Endometrial microvascular endothelial cells (primary cell): ENCODE measurements around the gene WDR3. TPM values are rescaled to one million over a fixed set of nuclear protein-coding genes. Genes with fewer than 3 reads are reported as not detected.

Source experiments
- in situ Hi-C: cut with HindIII; loops from 2 replicates; pipeline ENCODE4 v1.10.0; 2017; ENCODE audit warnings: low sequenced_read_pairs, low pct_unique_long_range_greater_than_20kb; ENCODE audit errors: inconsistent ontology term
- total RNA-seq: library from RNA; depleted of rRNA; stranded (reverse); fragments of >200 nt; gene quantifications from one replicate; pipeline ENCODE4 v1.2.3, GENCODE V29; 2015; ENCODE audit errors: inconsistent ontology term

Gene WDR3
- total RNA-seq, 1 donor from 2014 or later = 27.0 TPM

DNA sequence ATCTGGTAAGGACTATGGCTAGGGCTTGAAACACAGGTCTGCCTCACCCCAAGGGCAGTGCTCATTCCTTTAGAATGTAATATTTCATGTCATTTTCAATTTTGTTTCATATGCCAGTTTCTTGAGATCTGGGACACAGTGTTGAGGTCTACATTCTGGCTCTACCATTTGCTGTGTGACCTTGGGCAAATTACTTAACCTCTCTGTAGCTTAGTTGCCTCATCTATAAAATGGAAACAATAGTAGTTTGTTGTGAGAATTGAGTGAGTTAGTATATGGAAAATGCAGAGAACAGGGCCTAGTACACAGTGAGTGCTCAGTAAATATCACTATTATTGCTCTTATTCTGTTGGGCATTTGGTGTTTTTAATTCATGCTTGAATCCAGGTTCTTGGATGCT lies 84.4 kb downstream of the WDR3 start:
- in situ Hi-C loops = no loop called here

Other genes with a start within 250 kb of the WDR3 start
- 13.3 TPM for gene GDAP2, start 118 bp upstream of the WDR3 start, total RNA-seq